ENCODE results near the gene ZNF22.

- TF ChIP-seq CTCF (IDR thresholded peaks at IDR 0.05; ENCODE audit: poor library complexity) = no peak
- no peak for TF ChIP-seq EZH2phosphoT487 (IDR thresholded peaks at IDR 0.05; ENCODE audit: low read depth, severe bottlenecking, unreplicated experiment)
- TF ChIP-seq EZH2 (IDR thresholded peaks at IDR 0.05; ENCODE audit: borderline replicate concordance) = no peak
Observed at GRCh38 chr10:44961230-44961571, 39.5 kb upstream of the ZNF22 start.

Measured in hepatocyte (in vitro differentiated cells).